Uterus (tissue), 4 donors: Measurements from ENCODE around the gene FXYD6. TPM values are rescaled to one million over a fixed set of nuclear protein-coding genes. Genes with fewer than 3 reads are reported as not detected.

Source experiments
- DNase-seq, 2 donors: peaks; one replicate each; pipeline ENCODE4 v3.0.0-alpha.2; 2019 to 2020
- H3K27ac ChIP-seq, 2 donors: fragments of 200-600 bp; sonication (generic); 1 replicate in 1 of 2; 2 replicates in 1 of 2; pipeline ENCODE4 v1.5.1; 2016 to 2018
- H3K27me3 ChIP-seq, 2 donors: fragments of 200-600 bp; sonication (generic); one replicate each; pipeline ENCODE4 v1.5.1; 2018 to 2019; ENCODE audit warnings: control low read depth in 1 of 2
- H3K36me3 ChIP-seq, 2 donors: fragments of 200-600 bp; sonication (generic); one replicate each; pipeline ENCODE4 v1.5.1; 2019; ENCODE audit warnings: control low read depth in 1 of 2
- H3K4me1 ChIP-seq, 2 donors: fragments of 200-600 bp; sonication (generic); one replicate each; pipeline ENCODE4 v1.5.1; 2018 to 2019; ENCODE audit warnings: control low read depth in 1 of 2
- H3K4me3 ChIP-seq, 2 donors: fragments of 200-600 bp; sonication (generic); 1 replicate in 1 of 2; 2 replicates in 1 of 2; pipeline ENCODE4 v1.5.1; 2018 to 2019; ENCODE audit warnings: mild to moderate bottlenecking in 1 of 2
- H3K9me3 ChIP-seq, 2 donors: fragments of 200-600 bp; sonication (generic); one replicate each; pipeline ENCODE4 v1.5.1; 2019; ENCODE audit warnings: control low read depth in 1 of 2
- CTCF ChIP-seq, 4 experiments: fragments of 200-600 bp in 2 of 4; fragments of 450-650 bp in 2 of 4; sonication (generic) in 2 of 4; IDR thresholded peaks; one replicate each; pipeline ENCODE4 v1.5.1; 2016 to 2019; ENCODE audit warnings: antibody characterized with exemption in 4 of 4, mild to moderate bottlenecking in 2 of 4, moderate library complexity in 1 of 4
- POLR2A ChIP-seq, 2 donors: fragments of 450-650 bp; IDR thresholded peaks; one replicate each; pipeline ENCODE4 v1.6.1; 2016; ENCODE audit warnings: antibody characterized with exemption in 2 of 2, mild to moderate bottlenecking in 1 of 2, moderate library complexity in 1 of 2
- intact Hi-C: fragments of 100-400 bp; cut with DNase I; formaldehyde crosslinking; loops from one replicate; pipeline ENCODE4 v1.15.1; 2023; ENCODE audit warnings: low total_unique reads
- total RNA-seq, 4 donors: library from RNA; depleted of rRNA in 3 of 4; stranded (reverse); fragments of >200 nt in 3 of 4; gene quantifications; one replicate each; pipeline versions ENCODE4 v1.1.0 to v1.2.4, GENCODE V29; 2014 to 2023
- donor health status: DM: yes; HTN: yes; CAD: no.

Gene FXYD6
- total RNA-seq, 4 donors from 2014 or later, result 85.3 to 307 (median 192) TPM

- Histone ChIP-seq H3K4me1 (no peaks in the 10 kb centered on the region), H3K36me3 (no peaks in the 10 kb centered on the region), H3K4me3 (no peak overlapping the region), H3K9me3 (no peaks in the 10 kb centered on the region), H3K27ac (no peak overlapping the region), H3K27me3 (peaks cover 0 to 1% of the 10 kb centered on the region in 2 donors)
- intact Hi-C loops, result no loop called here
- no peak for DNase-seq
- TF ChIP-seq CTCF (IDR thresholded peaks at IDR 0.05) (no peak), POLR2A (IDR thresholded peaks at IDR 0.05) (no peak)
Measured at GRCh38 chr11:117790279-117790678, 86.2 kb downstream of the FXYD6 start.

GRCh38 chr11:117789241-117789640, 87.2 kb downstream of the FXYD6 start:
- TF ChIP-seq CTCF (IDR thresholded peaks at IDR 0.05) (no peak), POLR2A (IDR thresholded peaks at IDR 0.05) (no peak)
- intact Hi-C loops, result no loop called here
- no peaks in the 10 kb centered on the region for H3K36me3 ChIP-seq

More at GRCh38 chr11:117789241-117789640, 87.2 kb downstream of the FXYD6 start:
- Histone ChIP-seq H3K9me3 (no peaks in the 10 kb centered on the region), H3K4me3 (no peak overlapping the region), H3K4me1 (no peaks in the 10 kb centered on the region), H3K27ac (no peak overlapping the region), H3K27me3 (no peaks in the 10 kb centered on the region)
- DNase-seq, result no peak

Other genes starting within 250 kb of the FXYD6 start
- 10 to 100 TPM in 1 of 4 donors, 1 to 10 TPM in 2, under 1 TPM in 1; 0.29 to 29.1 (median 3.4) TPM for gene DSCAML1, start 79.4 kb downstream of the FXYD6 start, total RNA-seq
- gene FXYD2, start 51.9 kb downstream of the FXYD6 start, total RNA-seq, result 10 to 100 TPM in 1 of 4 donors, 1 to 10 TPM in 3; 2.1 to 36.4 (median 6.2) TPM
- gene TMPRSS13, start 52.7 kb upstream of the FXYD6 start, total RNA-seq, result under 1 TPM in 3 of 4 donors, not detected in 1; 0.15 to 0.90 (median 0.51) TPM
- 10 to 100 TPM in 3 of 4 donors, 1 to 10 TPM in 1; 6.8 to 45.9 (median 11.1) TPM for gene IL10RA, start 109.7 kb upstream of the FXYD6 start, total RNA-seq
- 1 to 10 TPM in 1 of 4 donors, under 1 TPM in 1, not detected in 2; 0.88 to 5.5 TPM for gene TMPRSS4, start 200.4 kb upstream of the FXYD6 start, total RNA-seq
- not detected for gene SMIM35, start 210.3 kb upstream of the FXYD6 start, total RNA-seq